DMS53 (cell line): Measurements from ENCODE around the gene PQBP1.

Experiments
- DNase-seq: peaks from one replicate; lab custom pipeline; 2025; lab: John Stamatoyannopoulos, UW

Gene PQBP1

DNA sequence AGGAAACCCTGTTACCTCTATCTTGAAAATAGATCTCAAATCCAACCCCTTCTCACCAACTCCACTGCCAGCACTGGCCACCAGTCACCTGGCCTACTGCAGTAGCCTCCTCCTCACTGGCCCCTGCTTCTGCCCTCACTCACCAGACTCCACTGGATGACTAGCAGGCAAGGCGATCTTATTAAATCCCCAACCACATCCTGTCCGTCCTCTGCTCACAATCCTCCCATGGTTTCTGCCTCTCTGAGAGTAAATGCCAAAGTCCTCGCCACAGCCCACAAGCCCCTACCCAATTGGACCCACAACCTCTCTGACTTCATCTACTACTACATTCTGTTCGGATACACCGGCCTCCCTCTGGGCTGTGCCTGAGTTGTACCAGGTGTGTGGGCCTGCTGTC, 26.5 kb downstream of the PQBP1 start:
- DNase-seq: no peak

DNA sequence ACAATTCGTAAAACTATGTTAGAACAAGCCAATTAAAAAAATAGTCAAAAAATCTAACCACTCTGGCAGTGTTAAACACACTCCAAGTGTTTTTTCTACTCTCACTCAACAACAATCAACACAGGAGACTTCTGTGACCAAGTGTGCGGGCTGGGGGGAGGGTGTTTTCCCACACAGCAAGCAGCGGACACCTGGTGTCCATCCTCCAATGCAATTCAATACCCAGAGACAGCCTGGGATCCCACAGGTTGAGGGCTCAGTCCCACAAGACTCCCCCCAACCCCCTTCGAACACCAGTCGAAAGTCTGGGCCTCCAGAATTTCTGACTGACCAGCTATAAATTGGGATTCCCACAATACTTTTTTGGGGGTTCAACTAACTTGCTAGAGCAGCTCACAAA, 29.4 kb downstream of the PQBP1 start:
- DNase-seq: no peak

DNA sequence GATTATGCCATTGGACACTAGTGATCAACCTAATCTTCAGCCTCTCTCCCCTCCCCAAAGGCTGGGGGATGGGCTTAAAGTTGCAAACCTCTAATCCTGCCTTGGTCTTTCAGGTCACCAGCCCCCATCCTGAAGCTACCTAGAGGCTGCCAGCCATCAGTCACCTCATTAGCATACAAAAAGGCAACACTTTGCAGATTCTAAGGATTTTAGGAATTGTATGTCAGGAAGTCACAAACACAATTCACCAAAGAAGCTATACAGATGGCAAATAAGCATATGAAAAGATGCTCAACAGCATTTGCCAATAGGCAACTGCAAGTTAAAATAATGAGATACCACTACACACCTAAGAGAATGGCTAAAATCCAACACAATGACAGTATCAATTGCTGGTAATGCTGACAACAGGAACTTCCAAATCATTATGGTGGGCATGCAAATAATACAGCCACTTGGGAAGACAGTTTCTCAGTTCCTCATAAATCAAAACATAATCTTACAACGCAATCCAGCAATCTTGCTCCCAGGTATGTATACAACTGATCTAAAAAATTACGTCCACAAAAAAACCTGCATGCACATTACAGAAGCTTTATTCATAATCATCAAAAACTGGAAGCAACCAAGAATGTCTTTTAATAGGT, 30.1 kb downstream of the PQBP1 start:
- no peak for DNase-seq

GRCh38 chrX:48933757-48934156, 36.0 kb downstream of the PQBP1 start:
- no peak for DNase-seq

- no peak for DNase-seq
Measured at GRCh38 chrX:48934581-48935300, 37.0 kb downstream of the PQBP1 start.

GRCh38 chrX:48935301-48935670, 37.6 kb downstream of the PQBP1 start:
- DNase-seq: no peak

DNA sequence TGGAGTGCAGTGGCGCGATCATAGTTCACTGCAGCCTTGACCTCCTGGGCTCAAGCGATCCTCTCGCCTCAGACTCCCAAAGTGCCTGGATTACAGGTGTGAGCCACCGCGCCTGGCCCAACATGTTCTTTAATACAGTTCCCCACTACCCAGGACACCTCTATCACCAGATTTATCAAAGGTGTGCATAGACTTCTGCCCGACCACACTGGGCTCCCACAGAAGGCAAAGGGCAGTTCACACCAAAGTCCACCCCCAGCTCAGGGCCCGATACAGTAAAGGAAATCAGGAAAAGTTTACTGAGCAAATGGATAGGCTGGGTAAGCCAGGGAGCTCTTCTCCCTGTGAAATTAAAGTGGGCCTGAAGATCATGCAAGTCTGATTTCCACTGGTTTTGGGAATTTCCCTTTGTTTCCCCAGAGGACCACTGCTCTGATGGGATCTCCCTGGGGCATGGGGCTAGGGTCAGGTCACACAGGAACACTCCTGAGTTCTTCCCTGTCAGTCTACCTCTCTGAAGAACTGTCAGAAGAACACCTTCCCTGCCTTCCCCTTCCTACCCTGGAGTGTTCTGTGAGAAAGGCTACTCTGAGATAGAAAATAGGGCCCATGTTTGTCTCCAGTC, 38.8 kb downstream of the PQBP1 start:
- DNase-seq: no peak

GRCh38 chrX:48937054-48937907, 39.6 kb downstream of the PQBP1 start:
- no peak for DNase-seq

GRCh38 chrX:48938721-48939425, 41.1 kb downstream of the PQBP1 start:
- DNase-seq: no peak

DNA sequence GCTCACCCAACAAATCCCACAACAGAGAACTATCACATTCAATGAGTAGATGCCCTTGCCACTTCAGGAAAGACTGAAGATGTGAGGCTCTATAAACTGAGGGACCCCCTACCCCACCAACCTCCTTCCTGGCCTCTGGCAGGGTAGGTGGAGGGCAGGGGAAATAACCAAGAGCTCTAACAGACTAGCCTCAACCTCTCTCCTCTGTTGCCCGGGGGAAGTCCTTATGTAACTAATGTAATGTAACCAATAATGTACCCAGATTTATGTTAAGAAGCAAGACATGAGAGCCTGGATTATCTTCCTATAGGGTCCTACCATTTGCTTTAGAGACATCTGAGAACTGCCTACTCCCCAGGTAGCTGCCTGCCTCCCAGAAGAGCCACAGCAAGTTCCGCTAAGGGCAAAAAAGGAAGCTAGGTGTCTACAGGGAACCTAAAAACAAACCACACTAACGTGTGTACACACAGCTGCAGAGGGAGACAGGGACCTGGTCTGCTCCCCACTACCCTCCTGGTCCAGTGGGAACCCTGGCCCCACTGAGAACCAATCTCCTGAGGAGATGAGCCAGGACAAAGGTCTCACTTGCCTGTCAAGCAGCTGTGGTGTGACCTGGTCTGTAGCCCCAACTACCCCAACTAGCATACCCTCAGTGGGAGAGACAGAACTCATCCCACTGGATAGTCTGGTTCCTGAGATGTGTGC, 41.9 kb downstream of the PQBP1 start:
- no peak for DNase-seq

- DNase-seq: no peak
Measured at GRCh38 chrX:48940404-48940955, 42.8 kb downstream of the PQBP1 start.

DNA sequence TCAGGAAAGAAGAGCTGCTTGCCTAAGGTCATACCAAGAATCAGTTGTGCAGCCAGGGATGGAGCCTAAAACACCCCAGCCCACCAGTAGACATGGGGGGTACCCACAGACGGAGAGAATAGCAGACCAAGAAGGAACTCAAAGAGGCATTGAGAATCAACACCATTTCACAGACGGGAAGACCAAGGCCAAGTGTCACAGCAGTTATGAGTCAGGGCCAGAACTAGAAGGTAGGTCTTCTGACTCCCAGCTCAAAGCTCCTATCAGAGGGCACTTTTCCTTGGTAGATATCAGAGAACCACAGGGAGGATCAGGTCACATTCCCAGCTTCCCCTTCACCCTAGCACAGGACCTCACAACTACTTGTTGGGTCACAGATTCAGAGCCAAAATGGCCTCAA, 45.2 kb downstream of the PQBP1 start:
- no peak for DNase-seq

DNA sequence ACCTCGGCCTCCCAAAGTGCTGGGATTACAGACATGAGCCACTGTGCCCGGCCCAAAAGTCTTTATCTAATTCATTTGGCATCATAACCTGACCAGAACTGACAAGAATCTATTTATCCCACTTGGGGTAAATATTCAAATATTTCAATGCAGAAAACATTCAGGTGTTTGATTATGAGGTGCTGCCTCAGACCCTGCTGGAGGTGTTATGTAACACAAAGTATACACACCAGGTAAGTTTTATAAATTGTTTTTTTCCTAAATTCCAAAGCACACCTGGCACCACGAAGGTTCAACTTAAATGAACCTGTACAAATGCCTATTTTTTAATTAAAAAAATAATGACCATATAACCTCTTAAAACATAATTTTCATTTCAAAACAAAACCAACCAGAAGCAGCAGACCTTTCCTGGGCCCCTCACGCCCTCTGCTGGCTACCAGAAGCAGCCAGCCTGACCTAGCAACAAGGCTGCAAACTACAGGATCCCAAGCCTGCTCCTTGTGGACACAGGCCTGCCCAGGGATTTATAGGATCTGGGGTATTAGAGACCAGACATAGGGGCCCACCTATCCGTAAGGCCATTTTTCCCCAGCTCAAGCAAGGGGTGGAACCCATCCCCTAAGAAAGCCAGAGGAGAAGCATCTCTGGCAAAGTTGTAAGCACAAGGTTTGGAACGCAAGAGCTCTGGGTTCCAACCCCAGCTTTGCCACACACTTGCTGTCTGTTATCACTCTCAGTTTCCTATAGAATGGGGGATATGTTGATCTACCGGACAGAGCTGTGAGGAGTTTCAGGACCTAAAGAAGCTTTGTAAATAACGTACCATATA, 48.0 kb downstream of the PQBP1 start:
- DNase-seq: peak; percentile 67

- no peak for DNase-seq
Measured at GRCh38 chrX:48948589-48948988, 50.9 kb downstream of the PQBP1 start.
